Thymus (tissue), 14 donors: Measurements from ENCODE around the gene GFM1. TPM values are rescaled to one million over a fixed set of nuclear protein-coding genes. Genes with fewer than 3 reads are reported as not detected.

Experiments used
- DNase-seq, 9 donors: peaks; one replicate each; pipeline ENCODE4 v3.0.0-alpha.2; 2013; ENCODE audit warnings: low spot score in 9 of 9, low read depth in 6 of 9, missing footprints in 1 of 9
- H3K27ac ChIP-seq, 2 donors: one replicate each; pipeline ENCODE4 v1.5.1; 2013; ENCODE audit warnings: control low read depth in 1 of 2, low read depth in 1 of 2, low read length in 1 of 2, mild to moderate bottlenecking in 1 of 2, moderate library complexity in 1 of 2
- H3K27me3 ChIP-seq, 2 donors: one replicate each; pipeline ENCODE4 v1.5.1; 2013; ENCODE audit warnings: low read length in 1 of 2; ENCODE audit not compliant: control insufficient read depth in 2 of 2, insufficient read depth in 1 of 2
- H3K36me3 ChIP-seq, 2 donors: one replicate each; pipeline ENCODE4 v1.5.1; 2013; ENCODE audit warnings: low read length in 1 of 2, mild to moderate bottlenecking in 1 of 2, moderate library complexity in 1 of 2; ENCODE audit not compliant: control insufficient read depth in 2 of 2, insufficient read depth in 2 of 2
- H3K4me1 ChIP-seq, 2 donors: one replicate each; pipeline ENCODE4 v1.5.1; 2013; ENCODE audit warnings: low read length in 2 of 2; ENCODE audit not compliant: control insufficient read depth in 2 of 2, insufficient read depth in 2 of 2
- H3K4me3 ChIP-seq, 2 donors: one replicate each; pipeline ENCODE4 v1.5.1; 2013; ENCODE audit warnings: low read length in 2 of 2, control low read depth in 1 of 2, mild to moderate bottlenecking in 1 of 2
- H3K9me3 ChIP-seq, 2 donors: one replicate each; pipeline ENCODE4 v1.5.1; 2013; ENCODE audit warnings: low read length in 1 of 2, mild to moderate bottlenecking in 1 of 2; ENCODE audit not compliant: control insufficient read depth in 2 of 2, insufficient read depth in 1 of 2
- WGBS: extraction: QIAGEN DNeasy Blood & Tissue Kit; methylation state at CpG from one replicate; pipeline ENCODE4 v1.1.7; 2013; 5-methylcytosine and 5-hydroxymethylcytosine counted together
- long read RNA-seq, 10 donors: transcript quantifications; one replicate each; lab custom pipeline, GENCODE V29; 2026
- polyA plus RNA-seq: library from polyadenylated mRNA; stranded (reverse); fragments of 200-250 nt; gene quantifications from one replicate; pipeline ENCODE4 v1.2.3, GENCODE V29; 2013
- total RNA-seq: library from RNA; stranded (reverse); fragments of 120-200 nt; gene quantifications from one replicate; pipeline ENCODE4 v1.2.4, GENCODE V29; 2013
- donor health status: healthy.

The GFM1 gene
- total RNA-seq (40.0 TPM), polyA plus RNA-seq (19.0 TPM)
- long read RNA-seq, donor 1: 0 reads
- long read RNA-seq, donor 2, transcript GFM1-210 (18 exons, 3,721 nt): major isoform, 6 of 6 reads
- long read RNA-seq, donor 2, partial matches to known transcripts: 0 of 6 reads
- long read RNA-seq, donor 2, other reads (novel, unspliced or antisense): 0 of 6 reads
- long read RNA-seq, donor 3, transcript GFM1-210 (18 exons, 3,721 nt): major isoform, 8 of 8 reads
- long read RNA-seq, donor 3, partial matches to known transcripts: 0 of 8 reads
- long read RNA-seq, donor 3, other reads (novel, unspliced or antisense): 0 of 8 reads
- long read RNA-seq, donor 4, partial matches to known transcripts: 5 of 39 reads
- long read RNA-seq, donor 4, other reads (novel, unspliced or antisense): 31 of 39 reads
- long read RNA-seq, donor 5, transcript GFM1-210 (18 exons, 3,721 nt): major isoform, 7 of 61 reads
- long read RNA-seq, donor 5, partial matches to known transcripts: 5 of 61 reads
- long read RNA-seq, donor 5, other reads (novel, unspliced or antisense): 47 of 61 reads
- long read RNA-seq, donor 6, transcript GFM1-210 (18 exons, 3,721 nt): major isoform, 7 of 30 reads
- long read RNA-seq, donor 6, partial matches to known transcripts: 0 of 30 reads
- long read RNA-seq, donor 6, other reads (novel, unspliced or antisense): 21 of 30 reads
- long read RNA-seq, donor 7, transcript GFM1-210 (18 exons, 3,721 nt): major isoform, 6 of 6 reads
- long read RNA-seq, donor 7, partial matches to known transcripts: 0 of 6 reads
- long read RNA-seq, donor 7, other reads (novel, unspliced or antisense): 0 of 6 reads
- long read RNA-seq, donor 8, partial matches to known transcripts: 0 of 20 reads
- long read RNA-seq, donor 8, other reads (novel, unspliced or antisense): 16 of 20 reads
- long read RNA-seq, donor 9, partial matches to known transcripts: 0 of 1 reads
- long read RNA-seq, donor 9, other reads (novel, unspliced or antisense): 0 of 1 reads
- long read RNA-seq, donor 10, transcript GFM1-210 (18 exons, 3,721 nt): major isoform, 5 of 42 reads
- long read RNA-seq, donor 10, partial matches to known transcripts: 7 of 42 reads
- long read RNA-seq, donor 10, other reads (novel, unspliced or antisense): 30 of 42 reads

DNA sequence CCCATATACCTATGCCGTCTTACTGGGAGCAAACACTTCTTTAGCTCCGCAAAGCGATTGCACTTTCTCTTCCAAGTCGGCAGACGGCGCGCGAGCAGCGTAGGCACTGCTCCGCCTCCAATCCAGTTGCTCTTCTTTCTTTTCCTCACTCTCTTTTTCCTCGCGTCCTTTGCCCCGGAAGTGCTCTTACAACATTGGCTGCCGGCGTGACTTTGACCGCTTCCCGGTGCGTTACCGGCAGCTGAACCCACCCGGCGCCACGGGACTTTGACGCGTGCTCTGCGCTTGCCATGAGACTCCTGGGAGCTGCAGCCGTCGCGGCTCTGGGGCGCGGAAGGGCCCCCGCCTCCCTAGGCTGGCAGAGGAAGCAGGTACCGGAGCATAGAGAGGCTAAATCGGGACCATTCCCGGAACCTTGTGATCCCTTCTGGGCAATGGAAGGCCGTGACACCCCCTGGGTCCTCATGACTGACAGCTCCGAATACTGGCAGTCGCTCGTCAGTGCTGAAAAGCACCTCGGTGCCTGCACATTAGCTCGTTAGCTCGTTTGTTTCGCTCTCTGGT is at the start of gene GFM1:
TSS of gene GFM1 (plus strand) at position 183 of the 564 bp plus-strand sequence. CDS start at position 291, 108 bp downstream.
- DNase-seq: peak; percentile 83 to 97 (median 91)
- Histone ChIP-seq H3K4me3 (peak within 1 kb of the TSS; percentile 77 to 84), H3K4me1 (peaks cover 0 to 3% of the 10 kb centered on the region in 2 donors), H3K36me3 (peaks cover 3 to 19% of the 10 kb centered on the region in 2 donors), H3K27me3 (no peaks in the 10 kb centered on the region), H3K27ac (peak within 1 kb of the TSS; percentile 72 to 75), H3K9me3 (no peaks in the 10 kb centered on the region)
- WGBS: under 1% methylated on average over 42 of the region's 42 CpGs

DNA sequence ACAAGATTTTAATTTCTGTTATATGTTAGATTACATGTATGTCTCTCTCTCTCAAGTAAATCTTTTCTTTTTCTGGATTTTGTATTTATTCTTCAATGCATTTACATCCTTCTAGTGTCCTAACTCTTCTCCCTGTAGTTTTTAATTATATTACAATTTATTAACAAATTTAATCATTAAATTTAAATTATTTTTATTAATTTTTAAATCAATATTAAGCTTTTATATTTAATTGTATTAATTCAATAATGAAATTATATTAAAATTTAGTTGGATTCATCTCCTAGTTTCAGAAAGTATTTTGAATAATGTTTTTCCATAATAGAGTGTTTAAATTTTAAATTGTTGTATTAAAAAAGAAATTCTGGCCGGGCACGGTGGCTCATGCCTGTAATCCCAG is 43.5 kb upstream of the GFM1 start:
- H3K27me3 ChIP-seq: no peaks in the 10 kb centered on the region
- H3K27ac ChIP-seq: no peak overlapping the region
- H3K9me3 ChIP-seq: no peaks in the 10 kb centered on the region
- 98% methylated on average over 2 of the region's 2 CpGs for WGBS
- H3K4me1 ChIP-seq: no peaks in the 10 kb centered on the region
- H3K4me3 ChIP-seq: no peak overlapping the region
- no peaks in the 10 kb centered on the region for H3K36me3 ChIP-seq
- DNase-seq: no peak

DNA sequence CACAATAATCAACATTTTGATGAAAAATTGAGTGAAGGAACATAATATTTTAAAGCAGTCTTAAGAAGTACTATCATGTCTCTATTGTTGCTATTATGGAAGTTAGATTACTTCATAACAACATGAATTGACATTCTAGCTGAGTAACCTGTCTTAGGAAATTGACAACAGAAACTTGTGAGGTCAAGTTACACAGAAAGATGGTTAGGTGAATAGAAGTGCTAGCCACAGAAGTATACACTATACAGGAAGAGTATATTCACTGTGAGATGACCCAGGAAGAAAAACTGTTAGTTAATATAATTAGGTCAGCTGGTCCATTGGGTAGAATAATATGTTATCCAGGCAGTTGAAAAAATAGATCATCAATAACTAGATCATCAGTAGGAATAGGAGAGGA is 42.1 kb upstream of the GFM1 start:
- H3K27me3 ChIP-seq: no peaks in the 10 kb centered on the region
- no peaks in the 10 kb centered on the region for H3K36me3 ChIP-seq
- H3K4me3 ChIP-seq: no peak overlapping the region
- no peak overlapping the region for H3K27ac ChIP-seq
- H3K4me1 ChIP-seq: no peaks in the 10 kb centered on the region
- no peaks in the 10 kb centered on the region for H3K9me3 ChIP-seq
- DNase-seq: no peak

DNA sequence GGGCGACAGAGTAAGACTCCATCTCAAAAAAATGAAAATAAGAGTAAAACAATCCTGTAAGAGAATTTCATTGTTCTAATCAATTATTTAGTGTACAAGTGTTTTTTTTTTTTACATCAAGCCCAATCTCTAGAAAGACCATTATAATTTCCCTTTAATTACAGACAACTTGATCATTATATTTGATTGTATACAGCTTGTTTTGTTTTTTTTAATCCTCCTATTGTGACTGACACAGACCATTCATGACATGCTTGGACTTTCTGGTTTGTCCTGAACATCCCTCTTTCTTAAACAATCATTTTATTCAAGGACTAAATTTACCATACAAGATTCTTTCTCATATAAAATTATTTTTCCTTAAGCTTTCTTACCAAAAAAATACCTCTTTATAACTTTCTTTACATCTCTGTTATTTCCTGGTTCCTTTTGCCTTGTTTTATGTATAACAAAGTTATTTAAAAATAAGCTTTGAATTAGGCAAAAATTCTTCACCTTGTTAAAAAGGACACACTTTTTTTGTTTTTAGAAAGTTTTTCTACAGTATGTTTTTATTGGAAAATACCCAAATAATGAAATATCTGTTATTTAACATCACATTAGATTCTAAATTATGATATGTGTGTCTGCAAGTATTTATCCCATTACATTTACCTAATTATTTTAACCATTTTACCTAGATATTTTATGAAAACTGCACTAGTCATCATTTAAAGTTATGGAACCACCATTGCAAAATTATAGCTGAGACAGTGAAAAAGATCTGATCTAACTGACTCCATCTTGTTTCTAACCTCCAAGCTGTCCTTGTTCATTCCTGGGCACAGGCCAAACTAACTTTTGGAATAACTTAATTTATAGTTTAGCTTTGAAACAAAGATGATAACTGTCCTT is 26.1 kb upstream of the GFM1 start:
- H3K27ac ChIP-seq: no peak overlapping the region
- no peaks in the 10 kb centered on the region for H3K27me3 ChIP-seq

DNA sequence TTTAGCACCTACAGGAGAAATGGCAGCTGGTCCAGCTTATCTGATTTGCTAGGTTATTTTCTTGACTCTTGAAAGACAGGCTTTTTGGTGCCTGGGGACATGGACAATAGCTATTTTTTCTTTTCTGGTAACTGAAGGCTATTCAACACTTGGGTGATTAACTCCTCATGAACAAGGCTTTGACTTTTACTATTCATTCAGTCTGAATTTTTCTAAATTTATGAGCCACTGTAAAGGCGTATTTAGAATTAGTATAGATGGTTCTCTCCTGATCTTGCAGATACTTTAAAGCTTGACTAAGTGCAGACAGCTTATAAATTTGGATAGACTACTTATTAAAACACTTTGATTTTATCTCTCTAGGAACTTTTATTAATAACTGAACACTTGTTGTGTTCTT is 18.4 kb upstream of the GFM1 start:
- no peaks in the 10 kb centered on the region for H3K36me3 ChIP-seq
- 54% methylated on average over 1 of the region's 1 CpG for WGBS

More for the DNA sequence above, 26.1 kb upstream of the GFM1 start:
- 81% methylated on average over 1 of the region's 1 CpG for WGBS
- DNase-seq: no peak
- Histone ChIP-seq H3K4me3 (no peak overlapping the region), H3K4me1 (no peaks in the 10 kb centered on the region), H3K36me3 (no peaks in the 10 kb centered on the region), H3K9me3 (peaks cover 2 to 20% of the 10 kb centered on the region in 2 donors)

DNA sequence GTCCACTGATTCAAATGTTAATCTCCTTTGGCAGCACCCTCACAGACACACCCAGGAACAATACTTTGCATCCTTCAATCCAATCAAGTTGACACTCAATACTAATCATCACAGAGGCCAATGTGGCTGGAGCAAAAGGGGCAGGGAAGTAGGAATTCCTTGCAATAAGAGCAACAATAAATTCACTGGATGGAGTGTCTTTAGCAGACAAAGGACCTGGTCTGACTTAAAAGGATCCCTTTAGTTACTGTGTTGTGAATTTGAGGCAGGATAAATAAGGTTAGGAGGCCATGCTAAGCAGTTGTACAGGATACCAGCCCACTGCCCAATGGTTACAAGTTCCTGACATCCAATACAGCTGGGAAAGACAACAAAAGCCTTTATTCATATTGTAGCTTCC is 12.3 kb upstream of the GFM1 start:
- Histone ChIP-seq H3K27me3 (no peaks in the 10 kb centered on the region), H3K4me1 (no peaks in the 10 kb centered on the region), H3K36me3 (no peaks in the 10 kb centered on the region), H3K9me3 (no peaks in the 10 kb centered on the region), H3K27ac (no peak overlapping the region), H3K4me3 (no peak overlapping the region)
- DNase-seq: no peak

More for the DNA sequence above, 18.4 kb upstream of the GFM1 start:
- Histone ChIP-seq H3K27ac (no peak overlapping the region), H3K27me3 (no peaks in the 10 kb centered on the region), H3K4me3 (no peak overlapping the region), H3K9me3 (peaks cover 1 to 7% of the 10 kb centered on the region in 2 donors), H3K4me1 (no peaks in the 10 kb centered on the region)
- DNase-seq: no peak

DNA sequence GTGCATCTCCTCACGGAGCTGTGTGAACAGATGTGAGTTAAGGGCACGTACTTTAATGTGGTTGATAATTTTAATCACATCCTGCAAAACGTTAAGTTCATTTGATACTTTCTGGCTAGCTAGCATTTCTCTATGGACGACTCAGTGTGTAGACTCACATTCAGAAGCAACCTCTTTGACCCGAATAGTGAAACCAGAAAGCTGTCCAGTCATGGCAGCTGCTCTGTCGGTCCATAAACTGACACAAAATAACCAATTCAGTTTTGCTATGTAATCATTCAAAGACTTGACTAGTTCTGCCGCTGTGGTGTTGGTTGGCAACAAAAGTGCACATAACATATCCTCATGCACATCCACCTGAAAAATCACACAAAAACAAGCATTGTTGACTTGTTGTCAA is 3.7 kb upstream of the GFM1 start:
- H3K27ac ChIP-seq: no peak overlapping the region
- H3K36me3 ChIP-seq: no peaks in the 10 kb centered on the region
- WGBS: 93% methylated on average over 7 of the region's 7 CpGs
- H3K4me1 ChIP-seq: peaks cover 0 to 3% of the 10 kb centered on the region in 2 donors
- no peaks in the 10 kb centered on the region for H3K27me3 ChIP-seq
- no peak overlapping the region for H3K4me3 ChIP-seq
- H3K9me3 ChIP-seq: no peaks in the 10 kb centered on the region
- no peak for DNase-seq

DNA sequence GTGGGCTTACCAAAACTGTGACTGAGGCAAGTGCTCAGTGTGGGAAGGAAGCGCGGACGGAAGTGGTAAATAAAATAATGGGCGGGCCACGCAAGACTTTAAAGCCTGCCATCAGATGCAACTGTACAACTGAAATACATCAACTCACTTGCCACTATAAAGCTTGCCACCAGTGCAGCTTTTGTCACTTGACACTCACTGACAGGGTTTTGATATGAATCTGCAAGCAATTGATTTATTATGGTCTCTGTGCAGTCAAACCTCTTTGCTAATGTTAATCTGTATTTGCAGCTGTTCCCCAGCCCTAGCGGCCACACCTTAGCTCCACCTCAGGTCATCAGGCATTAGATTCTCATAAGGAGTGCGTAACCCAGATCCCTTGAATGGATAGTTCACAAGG is 2.3 kb upstream of the GFM1 start:
- Histone ChIP-seq H3K9me3 (no peaks in the 10 kb centered on the region), H3K27ac (no peak overlapping the region), H3K36me3 (peaks cover 3% of the 10 kb centered on the region in 2 donors), H3K4me3 (no peak overlapping the region), H3K27me3 (no peaks in the 10 kb centered on the region), H3K4me1 (peaks cover 0 to 3% of the 10 kb centered on the region in 2 donors)
- no peak for DNase-seq
- 96% methylated on average over 7 of the region's 7 CpGs for WGBS
